GM12878 (cell line): ENCODE data around the gene RAB6B. TPM values are rescaled to one million over a fixed set of nuclear protein-coding genes. Genes with fewer than 3 reads are reported as not detected.

Experiments used
- ATAC-seq: fragments of 200-7000 bp; cut with Tn5 transposase; 3 replicates; pipeline ENCODE4 v1.9.1; 2020; ENCODE audit warnings: mild to moderate bottlenecking, moderate library complexity
- BruUV-seq: library from RNA; stranded (reverse); fragments of 400-500 nt; replicated peaks from 2 replicates; lab custom pipeline; 2021; lab: Mats Ljungman, UMichigan
- CTCF ChIA-PET: fragments of 300-600 bp; sonication (Branson Sonifier 250); formaldehyde crosslinking; extraction: SDS; loops from one replicate; lab custom pipeline; 2021; ENCODE audit warnings: inconsistent platforms; lab: Yijun Ruan, JAX
- POLR2A ChIA-PET: fragments of 350-600 bp; formaldehyde crosslinking; extraction: SDS; loops from one replicate; lab custom pipeline; 2021; ENCODE audit warnings: inconsistent platforms; lab: Charles Lee
- RAD21 ChIA-PET: fragments of 300-600 bp; sonication (Branson Sonifier 250); formaldehyde crosslinking; loops from one replicate; lab custom pipeline; 2023; ENCODE audit warnings: antibody characterized with exemption; ENCODE audit not compliant: unreplicated experiment; lab: Charles Lee
- SMC1A ChIA-PET: fragments of 300-600 bp; sonication (Branson Sonifier 250); formaldehyde crosslinking; loops from one replicate; lab custom pipeline; 2023; ENCODE audit not compliant: unreplicated experiment, uncharacterized antibody; lab: Charles Lee
- DNase-seq: peaks from one replicate; pipeline ENCODE4 v3.0.0-alpha.2; 2011; ENCODE audit warnings: low read depth, low spot score
- FAIRE-seq: peaks from 3 replicates; lab custom pipeline; 2011; peaks lifted over from hg19 to GRCh38; lab: Jason Lieb, UNC
- H2AFZ ChIP-seq: 2 replicates; pipeline ENCODE4 v1.6.0; 2011; ENCODE audit warnings: low read depth, low read length, control low read depth; ENCODE audit not compliant: control insufficient read depth
- H3K27ac ChIP-seq: 2 replicates; pipeline ENCODE4 v1.5.1; 2011; ENCODE audit warnings: control low read depth; ENCODE audit not compliant: control insufficient read depth, insufficient read depth
- H3K27me3 ChIP-seq, 2 experiments: replicated peaks in 1 of 2; 2 replicates each; pipeline versions ENCODE4 v1.6.0 to v1.6.1; 2011; ENCODE audit warnings: low read length in 1 of 2; ENCODE audit not compliant: control insufficient read depth in 2 of 2, insufficient read depth in 2 of 2
- H3K36me3 ChIP-seq, 2 experiments: 2 replicates each; pipeline ENCODE4 v1.5.1; 2011; ENCODE audit warnings: low read length in 1 of 2; ENCODE audit not compliant: control insufficient read depth in 2 of 2, insufficient read depth in 2 of 2
- H3K4me1 ChIP-seq: 2 replicates; pipeline ENCODE4 v1.6.1; 2011; ENCODE audit warnings: mild to moderate bottlenecking, low read length, moderate library complexity, mixed read lengths; ENCODE audit not compliant: control insufficient read depth, insufficient read depth
- H3K4me2 ChIP-seq: 2 replicates; pipeline ENCODE4 v1.6.0; 2011; ENCODE audit warnings: control low read depth; ENCODE audit not compliant: control insufficient read depth, insufficient read depth
- H3K4me3 ChIP-seq: fragments of 200-600 bp; sonication (generic); 2 replicates; pipeline ENCODE4 v1.5.1; 2016
- H3K79me2 ChIP-seq: 2 replicates; pipeline ENCODE4 v1.6.0; 2011; ENCODE audit warnings: low read length; ENCODE audit not compliant: control insufficient read depth, insufficient read depth
- H3K9ac ChIP-seq: 2 replicates; pipeline ENCODE4 v1.8.0; 2011; ENCODE audit warnings: low read length, control low read depth, mixed read lengths; ENCODE audit not compliant: control insufficient read depth, insufficient read depth
- H3K9me3 ChIP-seq: replicated peaks from 3 replicates; pipeline ENCODE4 v1.5.1; 2011; ENCODE audit warnings: mild to moderate bottlenecking, low read length; ENCODE audit not compliant: control insufficient read depth, insufficient read depth
- H4K20me1 ChIP-seq: 2 replicates; pipeline ENCODE4 v1.6.0; 2011; ENCODE audit not compliant: control insufficient read depth, insufficient read depth
- CEBPZ ChIP-seq: fragments of 150-350 bp; IDR thresholded peaks from 2 replicates; pipeline ENCODE4 v1.6.1; 2016; ENCODE audit warnings: low read depth, low read length
- RBBP5 ChIP-seq: fragments of 200-600 bp; sonication (generic); conservative IDR thresholded peaks from 2 replicates; pipeline ENCODE4 v1.6.1; 2016
- RCOR1 ChIP-seq: conservative IDR thresholded peaks from 2 replicates; pipeline ENCODE4 v1.6.1; 2012; ENCODE audit warnings: low read depth, low read length, improper control_type of control experiment
- RELA ChIP-seq: fragments of 450-650 bp; IDR thresholded peaks from 2 replicates; pipeline ENCODE4 v1.8.0; 2014; ENCODE audit warnings: borderline replicate concordance; ENCODE audit not compliant: partially characterized antibody
- ZNF687 ChIP-seq: fragments of 450-650 bp; IDR thresholded peaks from 2 replicates; pipeline ENCODE4 v1.6.1; 2017; ENCODE audit warnings: mild to moderate bottlenecking, moderate library complexity
- ZSCAN29 ChIP-seq: fragments of 450-650 bp; IDR thresholded peaks from 2 replicates; pipeline ENCODE4 v1.6.1; 2017; ENCODE audit warnings: mild to moderate bottlenecking, moderate library complexity
- in situ Hi-C: fragments of 300-500 bp; cut with MboI; formaldehyde crosslinking; loops from 9 replicates; pipeline ENCODE4 v1.14.3; 2018; ENCODE audit warnings: mixed read lengths
- intact Hi-C: fragments of 100-400 bp; cut with micrococcal nuclease; formaldehyde crosslinking; loops from one replicate; pipeline ENCODE4 v1.14.2; 2022; ENCODE audit not compliant: unreplicated experiment
- polyA plus RNA-seq, 11 experiments: library from polyadenylated mRNA; depleted of rRNA in 4 of 11; unstranded in 6 of 11; stranded (reverse) in 5 of 11; fragments of >200 nt; fragmentation: Nextera tagmentation in 4 of 11; fragmentation: Illumina TruSeq in 1 of 11; extraction: Ambion mirVana in 4 of 11; extraction: Trizol in 1 of 11; gene quantifications; 1 replicate in 1 of 11; 2 replicates in 10 of 11; pipeline versions ENCODE4 v1.2.1 to v1.2.3, GENCODE V29; 2011 to 2016; ENCODE audit warnings: inconsistent platforms in 2 of 11, missing spikeins in 2 of 11, low read depth in 1 of 11
- total RNA-seq, 4 experiments: library from RNA; depleted of rRNA in 3 of 4; stranded (reverse); fragments of >200 nt in 3 of 4; fragmentation: Illumina TruSeq in 1 of 4; extraction: Trizol in 1 of 4; gene quantifications; 2 replicates each; pipeline versions ENCODE4 v1.2.1 to v1.2.3, GENCODE V29; 2013 to 2021

RAB6B gene
- total and polyA plus RNA-seq, 10 of the 15 experiments (the other 5 are each of a cell fraction or from before 2014, with no cell fraction given), result 0.01 to 0.16 (median 0.04) TPM; not detected in 5

- ATAC-seq (no peak), FAIRE-seq (no peak), DNase-seq (no peak)
- H2AFZ ChIP-seq, result no peak overlapping the region
- H3K4me1 ChIP-seq, result no peaks in the 10 kb centered on the region
- no peak overlapping the region for H3K9ac ChIP-seq
- ChIA-PET POLR2A (no interaction called here), SMC1A (no interaction called here), RAD21 (no interaction called here), CTCF (no interaction called here)
- TF ChIP-seq CEBPZ, result no peak
- no peak for TF ChIP-seq RCOR1
- TF ChIP-seq RBBP5, result no peak
- no peak for TF ChIP-seq RELA
- TF ChIP-seq ZNF687, result no peak
- TF ChIP-seq ZSCAN29, result no peak
- H3K36me3 ChIP-seq, result no peaks in the 10 kb centered on the region
- intact Hi-C loops, result no loop called here
- no peaks in the 10 kb centered on the region for H3K79me2 ChIP-seq
- no peaks in the 10 kb centered on the region; the same call in 2 of the 3 replicates for H3K9me3 ChIP-seq
- H3K27me3 ChIP-seq, result peaks cover 9% of the 10 kb centered on the region in 2 experiments
- no peak overlapping the region for H3K27ac ChIP-seq
- no TSS peak for BruUV-seq
- in situ Hi-C loops, result no loop called here
- H3K4me3 ChIP-seq, result no peak overlapping the region
- H3K4me2 ChIP-seq, result no peak overlapping the region
- no peaks in the 10 kb centered on the region for H4K20me1 ChIP-seq
Measured at GRCh38 chr3:133899311-133899710, 3.6 kb upstream of the RAB6B start.
